LNCaP clone FGC (cell line): Measurements from ENCODE around the gene ATP23.

Experiments
- DNase-seq: peaks from one replicate; pipeline ENCODE4 v3.0.0-alpha.2; 2011; ENCODE audit warnings: low read depth
- H3K4me3 ChIP-seq: 2 replicates; pipeline ENCODE4 v1.5.1; 2011; ENCODE audit warnings: mild to moderate bottlenecking, low read depth, low read length, control low read depth
- CTCF ChIP-seq: IDR thresholded peaks from 2 replicates; pipeline ENCODE4 v1.5.1; 2012; ENCODE audit warnings: mild to moderate bottlenecking; ENCODE audit not compliant: control insufficient read depth, insufficient read depth; ENCODE audit errors: extremely low read depth

The ATP23 gene

GRCh38 chr12:57941165-57941894 is at the start of gene ATP23:
ATP23 (plus strand) TSS chr12:57941567; CDS start chr12:57941702, 135 bp downstream.
- DNase-seq, result peak; percentile 87
- H3K4me3 ChIP-seq, result peak within 1 kb of the TSS; percentile 85
- no peak for TF ChIP-seq CTCF

GRCh38 chr12:57892232-57892972 is 49.0 kb upstream of the ATP23 start:
- no peak for TF ChIP-seq CTCF
- no peak overlapping the region for H3K4me3 ChIP-seq
- no peak for DNase-seq

GRCh38 chr12:57893431-57894353 is 47.7 kb upstream of the ATP23 start:
- no peak for DNase-seq
- no peak overlapping the region for H3K4me3 ChIP-seq
- TF ChIP-seq CTCF, result no peak

GRCh38 chr12:57894399-57895292 is 46.7 kb upstream of the ATP23 start:
- DNase-seq, result no peak
- TF ChIP-seq CTCF, result no peak
- no peak overlapping the region for H3K4me3 ChIP-seq

GRCh38 chr12:57895389-57896114 is 45.8 kb upstream of the ATP23 start:
- H3K4me3 ChIP-seq, result no peak overlapping the region
- DNase-seq, result no peak
- no peak for TF ChIP-seq CTCF
